DMS153 treated with DMSO at 0.1 percent for 48 hours (cell line): Measurements from ENCODE around the gene PCCA.
"Not testable (repeated sequence)": the region's sequence is repeated elsewhere in the genome, so short reads cannot be mapped to it uniquely, and the experiment has no call there.

Source experiments
- DNase-seq: peaks from one replicate; lab custom pipeline; 2025; ENCODE audit not compliant: unreplicated experiment; lab: John Stamatoyannopoulos, UW

Gene PCCA

GRCh38 chr13:100234524-100235136 is 145.7 kb downstream of the PCCA start:
- DNase-seq = no peak

GRCh38 chr13:100235311-100235901 is 146.5 kb downstream of the PCCA start:
- DNase-seq = peak; percentile 49

DNA sequence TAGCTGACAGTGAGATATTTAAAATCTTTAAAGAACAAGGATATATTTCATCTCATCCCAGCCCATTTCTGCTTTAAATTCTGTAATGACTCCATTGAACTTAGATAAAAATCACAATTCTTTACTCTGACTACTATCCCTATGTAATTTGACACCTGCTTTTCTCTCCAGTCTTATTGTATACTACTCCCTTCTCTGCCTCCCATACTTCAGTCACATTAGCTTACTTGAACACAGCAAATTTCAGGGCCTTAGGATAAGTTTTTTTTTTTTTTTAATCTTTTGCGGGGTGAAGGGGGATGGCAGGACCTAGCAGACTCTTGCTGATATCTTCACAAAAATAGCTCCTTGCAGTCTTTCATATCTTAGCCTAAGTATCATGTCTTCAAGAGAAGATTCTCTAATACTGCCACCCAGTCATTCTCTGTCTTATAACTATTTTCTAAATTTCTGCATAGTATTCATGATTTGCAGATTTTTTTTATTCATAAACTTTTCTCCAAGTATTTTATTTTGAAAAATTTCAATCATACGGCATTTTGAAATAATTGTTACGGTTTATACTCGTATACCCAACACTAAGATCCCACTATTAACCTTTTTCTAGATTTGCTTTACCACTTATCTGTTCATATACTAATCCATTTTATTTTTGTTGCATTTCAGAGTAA is 151.4 kb downstream of the PCCA start:
- no peak for DNase-seq

DNA sequence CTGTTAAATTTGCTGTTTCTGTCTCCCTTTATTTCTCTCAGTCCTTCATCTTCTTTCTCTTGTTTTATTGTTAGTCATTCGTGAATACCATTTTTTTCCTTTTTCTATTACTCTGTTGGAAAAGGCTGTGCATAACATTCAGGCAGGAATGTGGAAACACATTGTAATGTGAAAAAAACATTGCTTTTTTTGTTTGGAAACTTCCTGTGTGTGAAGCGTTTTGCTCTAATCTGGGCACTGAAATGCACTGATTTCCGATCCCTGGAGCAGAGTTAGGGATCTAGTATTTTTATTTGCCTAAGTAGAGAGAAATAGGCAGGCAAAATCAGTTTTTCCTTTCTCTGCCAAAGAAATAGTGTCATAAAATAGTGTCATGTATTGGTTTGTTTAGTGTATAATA is 155.5 kb downstream of the PCCA start:
- no peak for DNase-seq

GRCh38 chr13:100245104-100245503 is 156.2 kb downstream of the PCCA start:
- no peak for DNase-seq

DNA sequence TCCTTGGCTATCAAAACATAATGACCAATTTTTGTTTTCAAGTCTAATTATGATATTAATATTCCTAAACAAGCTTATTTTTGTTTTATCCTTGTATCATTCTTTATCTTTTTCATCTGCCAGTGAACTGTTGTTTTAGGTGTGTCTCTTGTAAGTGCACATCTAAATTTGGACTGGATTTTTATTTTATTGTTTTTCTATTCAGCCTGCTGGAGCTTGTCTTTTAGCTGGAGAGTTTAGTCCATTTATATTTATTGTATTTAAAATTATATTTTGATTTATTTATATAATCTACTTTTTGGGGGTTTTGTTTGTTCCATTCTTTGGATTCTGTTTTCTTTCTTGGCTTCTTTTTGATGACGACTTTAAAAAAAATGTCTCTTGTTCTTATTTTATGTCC is 159.0 kb downstream of the PCCA start:
- DNase-seq = no peak

DNA sequence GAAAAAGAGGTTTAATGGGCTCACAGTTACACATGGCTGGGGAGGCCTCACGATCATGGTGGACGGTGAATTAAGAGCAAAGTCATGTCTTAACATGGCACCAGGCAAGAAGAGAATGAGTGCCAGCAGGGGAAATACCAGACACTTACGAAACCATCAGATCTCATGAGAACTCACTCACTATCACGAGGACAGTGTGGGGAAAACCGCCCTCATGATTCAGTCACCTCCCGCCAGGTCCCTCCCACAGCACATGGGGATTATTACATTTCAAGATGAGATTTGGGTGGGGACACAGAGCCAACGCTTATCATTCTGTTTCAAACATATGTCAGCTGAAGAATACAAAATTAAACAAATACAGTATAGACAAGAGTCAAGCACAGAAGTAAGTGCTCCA is 165.1 kb downstream of the PCCA start:
- no peak for DNase-seq

- DNase-seq = no peak
Measured at GRCh38 chr13:100262404-100262803, 173.5 kb downstream of the PCCA start.

DNA sequence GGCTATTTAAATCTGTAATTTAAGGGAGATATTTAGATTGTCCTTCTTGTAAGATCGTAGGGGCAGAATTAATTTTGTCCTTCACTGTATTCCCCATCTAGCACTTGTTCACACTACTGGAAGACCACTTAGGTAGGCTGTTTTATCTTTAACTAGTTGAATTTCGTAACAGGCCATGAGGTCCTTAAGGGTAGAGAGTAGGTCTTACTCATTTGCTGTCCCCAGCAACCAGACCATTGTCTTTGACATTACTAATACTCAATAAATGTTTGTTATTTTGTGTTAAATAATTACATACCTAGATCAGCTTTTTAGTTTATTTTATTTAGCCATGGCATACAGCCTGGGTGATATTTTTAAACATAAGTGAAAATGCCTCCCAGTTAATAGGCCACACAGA is 177.1 kb downstream of the PCCA start:
- DNase-seq = no peak

- DNase-seq = no peak
Measured at GRCh38 chr13:100269837-100270236, 180.9 kb downstream of the PCCA start.

GRCh38 chr13:100273138-100273537 is 184.2 kb downstream of the PCCA start:
- DNase-seq = no peak

GRCh38 chr13:100273552-100273951 is 184.7 kb downstream of the PCCA start:
- no peak for DNase-seq

GRCh38 chr13:100274942-100275506 is 186.1 kb downstream of the PCCA start:
- no peak for DNase-seq

- DNase-seq = no peak
Measured at GRCh38 chr13:100275746-100276145, 186.9 kb downstream of the PCCA start.

DNA sequence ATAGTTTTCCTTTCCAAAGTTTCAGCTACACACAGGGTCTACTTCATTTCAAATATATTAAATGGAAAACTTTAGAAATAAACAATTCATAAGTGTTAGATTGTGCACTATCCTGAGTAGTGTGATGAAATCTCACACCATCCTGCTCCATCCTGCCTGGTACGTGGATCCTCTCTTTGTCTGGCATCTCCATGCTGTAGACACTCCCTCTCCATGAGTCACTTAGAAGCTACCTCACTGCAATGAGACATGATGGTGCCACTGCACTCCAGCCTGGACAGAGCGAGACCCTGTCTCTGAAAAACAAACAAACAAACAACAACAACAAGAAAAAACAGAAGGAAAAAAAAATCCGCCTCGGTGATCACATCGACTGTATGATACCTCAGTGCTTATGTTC is 191.8 kb downstream of the PCCA start:
- no peak for DNase-seq

GRCh38 chr13:100282306-100282705 is 193.4 kb downstream of the PCCA start:
- not testable (repeated sequence) for DNase-seq

- DNase-seq = no peak
Measured at GRCh38 chr13:100290165-100290801, 201.4 kb downstream of the PCCA start.

DNA sequence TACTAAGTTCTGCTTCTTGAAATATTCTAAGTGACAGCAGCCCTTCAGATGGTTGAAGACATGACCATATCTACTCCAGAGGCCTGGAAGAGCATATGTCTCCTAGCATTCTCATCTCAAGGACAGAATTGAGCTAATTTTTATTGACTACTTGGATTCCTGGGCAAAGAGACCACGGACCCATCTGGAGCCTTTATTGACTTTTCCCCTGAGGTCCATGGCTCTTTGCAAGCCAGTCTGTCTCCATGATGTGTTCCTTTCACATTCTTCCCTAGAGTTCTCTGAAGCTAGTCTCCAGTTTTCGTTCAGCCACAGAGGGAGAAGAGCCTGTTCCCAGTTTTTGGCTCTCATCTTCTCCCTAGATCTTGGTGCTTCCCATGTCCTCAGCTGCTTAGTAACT is 202.7 kb downstream of the PCCA start:
- no peak for DNase-seq

DNA sequence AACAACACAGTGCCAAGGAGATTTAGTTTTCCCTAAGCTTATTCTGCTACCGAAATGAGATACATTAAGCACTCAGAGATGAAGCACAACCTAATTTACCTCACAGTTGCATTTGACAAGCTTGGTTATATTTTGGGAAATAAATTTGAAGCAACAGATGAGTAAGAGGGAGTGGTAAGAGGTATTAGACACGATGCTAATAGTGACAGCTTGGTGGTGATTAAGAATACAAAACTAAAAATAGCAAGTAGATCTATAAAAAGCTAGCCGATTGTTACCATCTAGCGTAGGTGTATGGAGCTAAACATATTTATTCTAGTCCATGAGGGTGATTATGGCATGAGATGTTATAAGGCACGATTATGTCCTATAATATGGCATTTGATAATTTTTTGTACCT is 208.5 kb downstream of the PCCA start:
- no peak for DNase-seq

- DNase-seq = no peak
Measured at GRCh38 chr13:100298116-100298681, 209.3 kb downstream of the PCCA start.

GRCh38 chr13:100298691-100299090 is 209.8 kb downstream of the PCCA start:
- DNase-seq = no peak
